HT1080 (cell line): ENCODE results near the gene IL12RB2. TPM values are rescaled to one million over a fixed set of nuclear protein-coding genes. Genes with fewer than 3 reads are reported as not detected.

ENCODE experiments used
- DNase-seq: peaks from one replicate; pipeline ENCODE4 v3.0.0-alpha.2; 2015; ENCODE audit warnings: low read depth
- total RNA-seq: library from RNA; depleted of rRNA; stranded (reverse); fragments of >200 nt; shearing (Covaris generic); gene quantifications from 2 replicates; pipeline ENCODE4 v1.2.3, GENCODE V29; 2014

The IL12RB2 gene
- total RNA-seq, 1 experiment from 2014 or later = not detected

- no peak for DNase-seq
Measured at GRCh38 chr1:67313934-67314671, 6.4 kb downstream of the IL12RB2 start.

- no peak for DNase-seq
Measured at GRCh38 chr1:67314696-67315095, 7.0 kb downstream of the IL12RB2 start.

- DNase-seq = no peak
Measured at GRCh38 chr1:67316180-67316902, 8.7 kb downstream of the IL12RB2 start.

- DNase-seq = no peak
Measured at GRCh38 chr1:67316918-67317317, 9.2 kb downstream of the IL12RB2 start.

- no peak for DNase-seq
Measured at GRCh38 chr1:67317803-67318202, 10.1 kb downstream of the IL12RB2 start.

GRCh38 chr1:67322442-67322841 lies 14.8 kb downstream of the IL12RB2 start:
- no peak for DNase-seq

- peak; percentile 10 for DNase-seq
Measured at GRCh38 chr1:67323087-67323486, 15.4 kb downstream of the IL12RB2 start.

GRCh38 chr1:67324068-67324467 lies 16.4 kb downstream of the IL12RB2 start:
- DNase-seq = no peak

- no peak for DNase-seq
Measured at GRCh38 chr1:67327864-67328466, 20.3 kb downstream of the IL12RB2 start.

- no peak for DNase-seq
Measured at GRCh38 chr1:67332653-67333529, 25.2 kb downstream of the IL12RB2 start.

- DNase-seq = no peak
Measured at GRCh38 chr1:67333603-67334002, 25.9 kb downstream of the IL12RB2 start.

- no peak for DNase-seq
Measured at GRCh38 chr1:67335411-67335810, 27.7 kb downstream of the IL12RB2 start.

GRCh38 chr1:67336157-67336556 lies 28.5 kb downstream of the IL12RB2 start:
- DNase-seq = no peak

- peak; percentile 16 for DNase-seq
Measured at GRCh38 chr1:67336783-67337182, 29.1 kb downstream of the IL12RB2 start.

- peak; percentile 68 for DNase-seq
Measured at GRCh38 chr1:67338642-67339041, 31.0 kb downstream of the IL12RB2 start.

- peak; percentile 91 for DNase-seq
Measured at GRCh38 chr1:67339623-67340343, 32.1 kb downstream of the IL12RB2 start.

GRCh38 chr1:67342076-67342890 lies 34.6 kb downstream of the IL12RB2 start:
- DNase-seq = no peak

- DNase-seq = no peak
Measured at GRCh38 chr1:67345556-67345955, 37.9 kb downstream of the IL12RB2 start.

GRCh38 chr1:67346982-67347381 lies 39.3 kb downstream of the IL12RB2 start:
- DNase-seq = no peak
